K562 (cell line): ENCODE data around the gene LHPP. TPM values are rescaled to one million over a fixed set of nuclear protein-coding genes. Genes with fewer than 3 reads are reported as not detected.

ENCODE experiments used
- BMI1 ChIP-seq: fragments of 150-350 bp; IDR thresholded peaks from 2 replicates; pipeline ENCODE4 v1.6.1; 2014; ENCODE audit warnings: low read length
- CHD1 ChIP-seq: fragments of 200-600 bp; sonication (generic); IDR thresholded peaks from one replicate; pipeline ENCODE4 v1.6.1; 2012; ENCODE audit warnings: mild to moderate bottlenecking, moderate library complexity, low read length, inconsistent platforms
- CHD4 ChIP-seq: fragments of 200-600 bp; sonication (generic); IDR thresholded peaks from 3 replicates; pipeline ENCODE4 v1.6.1; 2012; ENCODE audit warnings: low read depth, mild to moderate bottlenecking, mixed read lengths, low read length, inconsistent platforms; ENCODE audit not compliant: insufficient read depth, insufficient replicate concordance, poor library complexity, severe bottlenecking
- E2F3 ChIP-seq: fragments of 250-450 bp; sonication (Bioruptor Pico); IDR thresholded peaks from 2 replicates; pipeline ENCODE4 v1.4.0; 2020; ENCODE audit warnings: mild to moderate bottlenecking
- E2F4 ChIP-seq: sonication (generic); formaldehyde crosslinking; IDR thresholded peaks from 2 replicates; pipeline ENCODE4 v1.8.0; 2022; ENCODE audit warnings: mild to moderate bottlenecking, low read depth, missing genetic modification reagents
- FOXJ3 ChIP-seq: sonication (generic); formaldehyde crosslinking; IDR thresholded peaks from 2 replicates; pipeline ENCODE4 v1.4.0; 2020; ENCODE audit warnings: mild to moderate bottlenecking, missing genetic modification reagents
- HMGXB4 ChIP-seq: sonication (generic); formaldehyde crosslinking; IDR thresholded peaks from 2 replicates; pipeline ENCODE4 v1.8.1; 2023; ENCODE audit warnings: mild to moderate bottlenecking, missing genetic modification reagents
- IFI16 ChIP-seq: fragments of 250-450 bp; sonication (Bioruptor Pico); IDR thresholded peaks from 2 replicates; pipeline ENCODE4 v2.1.2; 2022; ENCODE audit warnings: mild to moderate bottlenecking, inconsistent platforms
- LEF1 ChIP-seq: fragments of 450-650 bp; IDR thresholded peaks from 2 replicates; pipeline ENCODE4 v1.6.1; 2016; ENCODE audit warnings: mild to moderate bottlenecking
- NCOA1 ChIP-seq: fragments of 450-650 bp; IDR thresholded peaks from 2 replicates; pipeline ENCODE4 v1.6.1; 2016; ENCODE audit warnings: low read depth
- NFIX ChIP-seq: fragments of 250-450 bp; sonication (Bioruptor Pico); IDR thresholded peaks from 2 replicates; pipeline ENCODE4 v1.4.0; 2020; ENCODE audit warnings: low read depth, mild to moderate bottlenecking, moderate library complexity
- PHB ChIP-seq: fragments of 250-450 bp; sonication (Bioruptor Pico); IDR thresholded peaks from 2 replicates; pipeline ENCODE4 v1.5.0; 2021
- PURB ChIP-seq: sonication (generic); formaldehyde crosslinking; IDR thresholded peaks from 2 replicates; pipeline ENCODE4 v1.9.0; 2021; ENCODE audit warnings: low read depth, mild to moderate bottlenecking, missing genetic modification reagents
- RNF2 ChIP-seq: sonication (generic); IDR thresholded peaks from 2 replicates; pipeline ENCODE4 v1.6.1; 2016
- SRSF9 ChIP-seq: fragments of 200-400 bp; formaldehyde crosslinking; IDR thresholded peaks from 2 replicates; pipeline ENCODE4 v1.6.1; 2017; ENCODE audit warnings: low read depth, low read length, borderline replicate concordance
- STAT6 ChIP-seq: sonication (generic); formaldehyde crosslinking; IDR thresholded peaks from 2 replicates; pipeline ENCODE4 v1.8.1; 2023; ENCODE audit warnings: mild to moderate bottlenecking, missing genetic modification reagents
- VEZF1 ChIP-seq: fragments of 200-800 bp; sonication (Bioruptor generic); IDR thresholded peaks from 2 replicates; pipeline ENCODE4 v1.6.1; 2017; ENCODE audit warnings: missing genetic modification characterization, missing compliant biosample characterization
- ZC3H4 ChIP-seq: sonication (generic); formaldehyde crosslinking; IDR thresholded peaks from 2 replicates; pipeline ENCODE4 v1.9.0; 2021; ENCODE audit warnings: missing genetic modification reagents, borderline replicate concordance
- ZNF41 ChIP-seq: fragments of 250-450 bp; sonication (Bioruptor Pico); conservative IDR thresholded peaks from 2 replicates; pipeline ENCODE4 v1.4.0; 2020; ENCODE audit warnings: mild to moderate bottlenecking
- ZNF740 ChIP-seq, 3 experiments: fragments of 200-800 bp in 1 of 3; sonication (Bioruptor generic) in 1 of 3; sonication (generic) in 1 of 3; formaldehyde crosslinking in 1 of 3; IDR thresholded peaks; 2 replicates each; pipeline versions ENCODE4 v1.6.1 to v1.8.0; 2016 to 2022; ENCODE audit warnings: mild to moderate bottlenecking in 2 of 3, missing compliant biosample characterization in 2 of 3, missing genetic modification characterization in 2 of 3, missing genetic modification reagents in 1 of 3
- polyA plus RNA-seq, 8 experiments: library from polyadenylated mRNA; depleted of rRNA in 4 of 8; stranded (reverse) in 5 of 8; unstranded in 3 of 8; fragments of >200 nt; fragmentation: Nextera tagmentation in 2 of 8; fragmentation: Illumina TruSeq in 1 of 8; extraction: Ambion mirVana in 2 of 8; extraction: Trizol in 1 of 8; gene quantifications; 2 replicates each; pipeline versions ENCODE4 v1.2.1 to v1.2.3, GENCODE V29; 2011 to 2014; ENCODE audit warnings: inconsistent platforms in 1 of 8, missing spikeins in 1 of 8
- total RNA-seq, 7 experiments: library from RNA; depleted of rRNA in 6 of 7; stranded (reverse); fragments of >200 nt in 6 of 7; fragmentation: Illumina TruSeq in 2 of 7; extraction: Trizol in 2 of 7; gene quantifications; 2 replicates each; pipeline versions ENCODE4 v1.2.1 to v1.2.3, GENCODE V29; 2011 to 2021; ENCODE audit warnings: low replicate concordance in 1 of 7

Gene LHPP
- total and polyA plus RNA-seq, 9 of the 15 experiments (the other 6 are each of a cell fraction or from before 2014, with no cell fraction given), result 0.34 to 7.4 (median 3.0) TPM

GRCh38 chr10:124417895-124418725, 43.5 kb upstream of the LHPP start (continued):
- TF ChIP-seq STAT6 (CRISPR knock-in tag), result no peak
- TF ChIP-seq PURB, result no peak
- no peak for TF ChIP-seq FOXJ3 (CRISPR knock-in tag)
- TF ChIP-seq PHB (CRISPR knock-in tag), result no peak
- TF ChIP-seq HMGXB4, result no peak
- TF ChIP-seq SRSF9, result no peak
- TF ChIP-seq E2F3 (CRISPR knock-in tag), result no peak
- TF ChIP-seq CHD4, result no peak
- TF ChIP-seq ZNF41 (CRISPR knock-in tag), result no peak
- TF ChIP-seq ZC3H4 (CRISPR knock-in tag), result peak; percentile 81; the same call in 1 of the 2 replicates
- TF ChIP-seq LEF1, result no peak
- TF ChIP-seq RNF2, result no peak
- peak; percentile 23; the same call in 1 of the 2 replicates for TF ChIP-seq VEZF1 (CRISPR knock-in tag)
- TF ChIP-seq BMI1, result no peak
- TF ChIP-seq CHD1, result no peak
- no peak for TF ChIP-seq IFI16 (CRISPR knock-in tag)
- TF ChIP-seq E2F4 (CRISPR knock-in tag), result no peak
- TF ChIP-seq NCOA1, result no peak
- no peak for TF ChIP-seq NFIX
- TF ChIP-seq ZNF740 (CRISPR knock-in tag; IDR thresholded peaks at IDR 0.05), result no peak
- TF ChIP-seq ZNF740 (tag; IDR thresholded peaks at IDR 0.05), result no peak
